HepG2 (cell line): Measurements from ENCODE around the gene EIF1. TPM values are rescaled to one million over a fixed set of nuclear protein-coding genes. Genes with fewer than 3 reads are reported as not detected.

Experiments used
- BCL3 ChIP-seq: sonication (generic); formaldehyde crosslinking; IDR thresholded peaks from 2 replicates; pipeline ENCODE4 v1.5.1; 2020; ENCODE audit warnings: mild to moderate bottlenecking, missing genetic modification reagents, moderate library complexity
- BRF2 ChIP-seq: sonication (generic); formaldehyde crosslinking; IDR thresholded peaks from 2 replicates; pipeline ENCODE4 v1.8.1; 2022; ENCODE audit warnings: mild to moderate bottlenecking, missing genetic modification reagents
- MZF1 ChIP-seq: sonication (generic); formaldehyde crosslinking; IDR thresholded peaks from 2 replicates; pipeline ENCODE4 v1.8.1; 2023; ENCODE audit warnings: mild to moderate bottlenecking, missing genetic modification reagents, borderline replicate concordance
- NR2F1 ChIP-seq, 2 experiments: fragments of 450-650 bp in 1 of 2; formaldehyde crosslinking in 1 of 2; IDR thresholded peaks; 2 replicates each; pipeline versions ENCODE4 v1.5.0 to v1.6.1; 2016 to 2020; ENCODE audit warnings: mild to moderate bottlenecking in 1 of 2, missing compliant biosample characterization in 1 of 2, missing genetic modification reagents in 1 of 2, moderate library complexity in 1 of 2
- NR2F6 ChIP-seq, 2 experiments: IDR thresholded peaks; 2 replicates each; pipeline ENCODE4 v1.6.1; 2016; ENCODE audit warnings: antibody characterized with exemption in 1 of 2, mild to moderate bottlenecking in 1 of 2
- NR3C1 ChIP-seq: sonication (generic); formaldehyde crosslinking; IDR thresholded peaks from 2 replicates; pipeline ENCODE4 v1.4.0; 2020; ENCODE audit warnings: missing genetic modification reagents
- THAP7 ChIP-seq: sonication (generic); formaldehyde crosslinking; IDR thresholded peaks from 2 replicates; pipeline ENCODE4 v1.8.1; 2023; ENCODE audit warnings: mild to moderate bottlenecking, missing genetic modification reagents
- XBP1 ChIP-seq: sonication (generic); formaldehyde crosslinking; IDR thresholded peaks from 2 replicates; pipeline ENCODE4 v1.5.0; 2020; ENCODE audit warnings: missing genetic modification reagents
- ZNF382 ChIP-seq: sonication (generic); formaldehyde crosslinking; IDR thresholded peaks from 2 replicates; pipeline ENCODE4 v1.5.0; 2020; ENCODE audit warnings: missing genetic modification reagents, mild to moderate bottlenecking, borderline replicate concordance
- ZNF607 ChIP-seq: sonication (generic); formaldehyde crosslinking; IDR thresholded peaks from 2 replicates; pipeline ENCODE4 v1.5.1; 2020; ENCODE audit warnings: missing genetic modification reagents, mild to moderate bottlenecking, borderline replicate concordance
- ZNF768 ChIP-seq: sonication (generic); formaldehyde crosslinking; IDR thresholded peaks from 2 replicates; pipeline ENCODE4 v1.4.0; 2020; ENCODE audit warnings: missing genetic modification reagents
- ZNF781 ChIP-seq: sonication (generic); formaldehyde crosslinking; IDR thresholded peaks from 2 replicates; pipeline ENCODE4 v1.5.1; 2020; ENCODE audit warnings: borderline replicate concordance, mild to moderate bottlenecking, missing genetic modification reagents; ENCODE audit errors: not compliant biosample characterization
- polyA plus RNA-seq, 8 experiments: library from polyadenylated mRNA; depleted of rRNA in 3 of 8; stranded (reverse) in 7 of 8; unstranded in 1 of 8; fragments of >200 nt; fragmentation: Illumina TruSeq in 4 of 8; extraction: Trizol in 4 of 8; gene quantifications; 2 replicates each; pipeline versions ENCODE4 v1.2.1 to v1.2.3, GENCODE V29; 2011 to 2016; ENCODE audit warnings: low read depth in 4 of 8, missing spikeins in 1 of 8, mixed read lengths in 1 of 8; ENCODE audit not compliant: insufficient read depth in 1 of 8
- total RNA-seq, 5 experiments: library from RNA; depleted of rRNA; stranded (reverse); fragments of >200 nt; fragmentation: Illumina TruSeq; extraction: Trizol; gene quantifications; 2 replicates each; pipeline ENCODE4 v1.2.3, GENCODE V29; 2016; ENCODE audit warnings: low read depth in 1 of 5
- TF ChIP-seq, protein P1 (sequence below): sonication (generic); formaldehyde crosslinking; IDR thresholded peaks from 2 replicates; pipeline ENCODE4 v1.4.0; 2020; ENCODE audit warnings: missing genetic modification reagents
- TF ChIP-seq, protein P2 (sequence below), 2 experiments: fragments of 450-650 bp in 1 of 2; sonication (generic) in 1 of 2; formaldehyde crosslinking in 1 of 2; IDR thresholded peaks; 2 replicates each; pipeline versions ENCODE4 v1.6.1 to v1.8.0; 2016 to 2022; ENCODE audit warnings: antibody characterized with exemption in 1 of 2, mild to moderate bottlenecking in 1 of 2, missing genetic modification reagents in 1 of 2

The EIF1 gene
- total and polyA plus RNA-seq, 2 of the 13 experiments (the other 11 are each of a cell fraction or from before 2014, with no cell fraction given): 147 to 517 TPM

DNA sequence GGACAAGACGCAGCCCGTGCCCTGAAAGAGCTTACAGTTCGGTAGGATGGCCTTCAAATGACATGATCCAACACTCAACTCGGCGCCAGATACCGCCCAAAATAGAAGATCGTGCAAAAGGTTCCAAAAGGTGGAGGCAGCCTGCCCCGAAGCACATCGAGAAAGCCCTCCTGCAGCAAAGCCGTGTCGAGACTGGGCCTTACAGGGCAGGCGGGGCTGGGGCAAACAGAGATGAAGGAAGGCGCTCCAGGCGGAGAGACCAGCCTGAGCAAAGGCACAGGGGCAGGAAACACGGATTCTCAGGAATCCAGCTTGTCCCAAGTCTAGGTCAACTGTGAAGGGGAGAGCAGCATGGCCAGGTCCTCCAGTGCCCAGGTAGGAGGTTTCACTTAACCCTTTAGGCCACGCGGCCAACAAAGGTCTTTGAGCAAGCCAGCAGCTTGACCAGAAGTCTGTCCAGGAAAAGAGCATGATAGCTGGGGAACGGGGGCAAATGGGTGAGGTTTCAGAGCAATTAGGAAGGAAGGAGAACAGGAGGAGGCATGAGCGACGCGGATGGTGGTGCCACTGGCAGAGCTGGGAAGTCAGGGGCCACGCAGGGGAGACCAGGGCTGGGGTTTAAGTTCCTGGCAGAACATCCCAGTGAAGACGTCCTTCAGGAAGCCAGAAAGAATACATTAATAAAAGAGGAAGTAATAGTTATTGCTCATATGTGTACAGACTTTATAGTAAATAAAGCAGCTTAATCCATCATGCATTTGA lies 21.2 kb upstream of the EIF1 start (continued):
- TF ChIP-seq BCL3: no peak; the same call in 1 of the 2 replicates
- TF ChIP-seq BRF2 (CRISPR knock-in tag): no peak
- TF ChIP-seq THAP7 (CRISPR knock-in tag): no peak
- no peak for TF ChIP-seq NR3C1
- TF ChIP-seq NR2F1 (CRISPR knock-in tag; IDR thresholded peaks at IDR 0.05): no peak
- no peak for TF ChIP-seq NR2F6 (IDR thresholded peaks at IDR 0.05)
- no peak for TF ChIP-seq NR2F6 (CRISPR knock-in tag; IDR thresholded peaks at IDR 0.05)
- TF ChIP-seq ZNF768: peak; percentile 67; the same call in 1 of the 2 replicates
- no peak for TF ChIP-seq ZNF781 (CRISPR knock-in tag)
- TF ChIP-seq, protein P1, sequence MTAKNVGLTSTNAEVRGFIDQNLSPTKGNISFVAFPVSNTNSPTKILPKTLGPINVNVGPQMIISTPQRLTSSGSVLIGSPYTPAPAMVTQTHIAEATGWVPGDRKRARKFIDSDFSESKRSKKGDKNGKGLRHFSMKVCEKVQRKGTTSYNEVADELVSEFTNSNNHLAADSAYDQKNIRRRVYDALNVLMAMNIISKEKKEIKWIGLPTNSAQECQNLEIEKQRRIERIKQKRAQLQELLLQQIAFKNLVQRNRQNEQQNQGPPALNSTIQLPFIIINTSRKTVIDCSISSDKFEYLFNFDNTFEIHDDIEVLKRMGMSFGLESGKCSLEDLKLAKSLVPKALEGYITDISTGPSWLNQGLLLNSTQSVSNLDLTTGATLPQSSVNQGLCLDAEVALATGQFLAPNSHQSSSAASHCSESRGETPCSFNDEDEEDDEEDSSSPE (CRISPR knock-in tag): no peak; the same call in 1 of the 2 replicates
- TF ChIP-seq, protein P2, sequence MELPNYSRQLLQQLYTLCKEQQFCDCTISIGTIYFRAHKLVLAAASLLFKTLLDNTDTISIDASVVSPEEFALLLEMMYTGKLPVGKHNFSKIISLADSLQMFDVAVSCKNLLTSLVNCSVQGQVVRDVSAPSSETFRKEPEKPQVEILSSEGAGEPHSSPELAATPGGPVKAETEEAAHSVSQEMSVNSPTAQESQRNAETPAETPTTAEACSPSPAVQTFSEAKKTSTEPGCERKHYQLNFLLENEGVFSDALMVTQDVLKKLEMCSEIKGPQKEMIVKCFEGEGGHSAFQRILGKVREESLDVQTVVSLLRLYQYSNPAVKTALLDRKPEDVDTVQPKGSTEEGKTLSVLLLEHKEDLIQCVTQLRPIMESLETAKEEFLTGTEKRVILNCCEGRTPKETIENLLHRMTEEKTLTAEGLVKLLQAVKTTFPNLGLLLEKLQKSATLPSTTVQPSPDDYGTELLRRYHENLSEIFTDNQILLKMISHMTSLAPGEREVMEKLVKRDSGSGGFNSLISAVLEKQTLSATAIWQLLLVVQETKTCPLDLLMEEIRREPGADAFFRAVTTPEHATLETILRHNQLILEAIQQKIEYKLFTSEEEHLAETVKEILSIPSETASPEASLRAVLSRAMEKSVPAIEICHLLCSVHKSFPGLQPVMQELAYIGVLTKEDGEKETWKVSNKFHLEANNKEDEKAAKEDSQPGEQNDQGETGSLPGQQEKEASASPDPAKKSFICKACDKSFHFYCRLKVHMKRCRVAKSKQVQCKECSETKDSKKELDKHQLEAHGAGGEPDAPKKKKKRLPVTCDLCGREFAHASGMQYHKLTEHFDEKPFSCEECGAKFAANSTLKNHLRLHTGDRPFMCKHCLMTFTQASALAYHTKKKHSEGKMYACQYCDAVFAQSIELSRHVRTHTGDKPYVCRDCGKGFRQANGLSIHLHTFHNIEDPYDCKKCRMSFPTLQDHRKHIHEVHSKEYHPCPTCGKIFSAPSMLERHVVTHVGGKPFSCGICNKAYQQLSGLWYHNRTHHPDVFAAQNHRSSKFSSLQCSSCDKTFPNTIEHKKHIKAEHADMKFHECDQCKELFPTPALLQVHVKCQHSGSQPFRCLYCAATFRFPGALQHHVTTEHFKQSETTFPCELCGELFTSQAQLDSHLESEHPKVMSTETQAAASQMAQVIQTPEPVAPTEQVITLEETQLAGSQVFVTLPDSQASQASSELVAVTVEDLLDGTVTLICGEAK (IDR thresholded peaks at IDR 0.05): no peak
- TF ChIP-seq, protein P2 (CRISPR knock-in tag; IDR thresholded peaks at IDR 0.05): peak; percentile 56; the same call in 1 of the 2 replicates
- TF ChIP-seq XBP1 (CRISPR knock-in tag): no peak
- no peak for TF ChIP-seq MZF1
- TF ChIP-seq ZNF607 (CRISPR knock-in tag): peak; percentile 51; the same call in 1 of the 2 replicates
- no peak for TF ChIP-seq ZNF382
